Cerebellar nuclear complex (tissue), 1 donor: ENCODE measurements around the gene FXYD4.

Experiments
- DNase-seq, 2 experiments: peaks; one replicate each; lab custom pipeline; 2025; lab: John Stamatoyannopoulos, UW

FXYD4 gene

GRCh38 chr10:43396061-43396927 lies 24.9 kb downstream of the FXYD4 start:
- no peak for DNase-seq

GRCh38 chr10:43396928-43397624 lies 25.6 kb downstream of the FXYD4 start:
- peak; percentile 33 to 58 for DNase-seq

- no peak for DNase-seq
Observed at GRCh38 chr10:43398939-43399319, 27.5 kb downstream of the FXYD4 start.

GRCh38 chr10:43399320-43400310 lies 28.2 kb downstream of the FXYD4 start:
- DNase-seq, result no peak

GRCh38 chr10:43401627-43402026 lies 30.2 kb downstream of the FXYD4 start:
- no peak for DNase-seq

- DNase-seq, result no peak
Observed at GRCh38 chr10:43402176-43402575, 30.7 kb downstream of the FXYD4 start.

- no peak for DNase-seq
Observed at GRCh38 chr10:43402880-43403452, 31.5 kb downstream of the FXYD4 start.

GRCh38 chr10:43403911-43404703 lies 32.7 kb downstream of the FXYD4 start:
- DNase-seq, result no peak

- no peak for DNase-seq
Observed at GRCh38 chr10:43404704-43405084, 33.3 kb downstream of the FXYD4 start.

GRCh38 chr10:43407148-43407575 lies 35.7 kb downstream of the FXYD4 start:
- DNase-seq, result no peak

GRCh38 chr10:43407576-43408330 lies 36.3 kb downstream of the FXYD4 start:
- DNase-seq, result no peak

GRCh38 chr10:43408331-43408709 lies 36.9 kb downstream of the FXYD4 start:
- no peak for DNase-seq

- peak; percentile 58 to 72 for DNase-seq
Observed at GRCh38 chr10:43408710-43409384, 37.4 kb downstream of the FXYD4 start, which contains the start of gene HNRNPF. Gene HNRNPF (minus strand): TSS chr10:43409186. CDS start chr10:43387884, 21,302 bp downstream.

GRCh38 chr10:43409385-43410109 lies 38.1 kb downstream of the FXYD4 start:
- DNase-seq, result no peak

GRCh38 chr10:43410345-43410744 lies 38.9 kb downstream of the FXYD4 start:
- DNase-seq, result no peak

- no peak for DNase-seq
Observed at GRCh38 chr10:43411536-43411935, 40.1 kb downstream of the FXYD4 start.

- no peak for DNase-seq
Observed at GRCh38 chr10:43415544-43415943, 44.1 kb downstream of the FXYD4 start.

GRCh38 chr10:43417950-43418768 lies 46.7 kb downstream of the FXYD4 start:
- no peak for DNase-seq
